Measurements from ENCODE around the gene MYH2. TPM values are rescaled to one million over a fixed set of nuclear protein-coding genes. Genes with fewer than 3 reads are reported as not detected.

The MYH2 gene
- total and polyA plus RNA-seq, 7 donors = 0.14 to 2.8 (median 0.48) TPM; not detected in 3

GRCh38 chr17:10471858-10472257 lies 77.6 kb downstream of the MYH2 start:
- WGBS, 2 donors = 51 to 88% methylated on average over 1 of the region's 1 CpG
- H3K4me3 ChIP-seq = no peak overlapping the region
- TF ChIP-seq CTCF (IDR thresholded peaks at IDR 0.05) = no peak
- no peak for TF ChIP-seq EP300 (IDR thresholded peaks at IDR 0.05)
- TF ChIP-seq POLR2A (IDR thresholded peaks at IDR 0.05) = no peak
- TF ChIP-seq POLR2AphosphoS5 (IDR thresholded peaks at IDR 0.05) = no peak

More at GRCh38 chr17:10471858-10472257, 77.6 kb downstream of the MYH2 start:
- no peaks in the 10 kb centered on the region for H3K36me3 ChIP-seq
- no peak overlapping the region for H3K27ac ChIP-seq
- H3K4me1 ChIP-seq = no peaks in the 10 kb centered on the region
- intact Hi-C loops (cut with DNase I) = no loop called here
- no peaks in the 10 kb centered on the region for H3K9me3 ChIP-seq
- no peaks in the 10 kb centered on the region for H3K27me3 ChIP-seq
- DNase-seq = no peak

Other genes with a start within 250 kb of the MYH2 start
- not detected for gene MYH13, start 176.7 kb downstream of the MYH2 start, total RNA-seq
- under 1 TPM in 1 of 3 donors, not detected in 2; 0.06 TPM for gene MYH13, start 176.7 kb downstream of the MYH2 start, polyA plus RNA-seq
- gene MYH8, start 127.7 kb downstream of the MYH2 start, total RNA-seq = not detected
- not detected for gene MYH8, start 127.7 kb downstream of the MYH2 start, polyA plus RNA-seq
- gene MYH4, start 80.1 kb downstream of the MYH2 start, total RNA-seq = not detected
- gene MYH4, start 80.1 kb downstream of the MYH2 start, polyA plus RNA-seq = under 1 TPM in 1 of 3 donors, not detected in 2; 0.03 TPM
- gene MYH1, start 31.1 kb downstream of the MYH2 start, total RNA-seq = under 1 TPM in 1 of 4 donors, not detected in 3; 0.55 TPM
- under 1 TPM in 2 of 3 donors, not detected in 1; 0.01 to 0.60 TPM for gene MYH1, start 31.1 kb downstream of the MYH2 start, polyA plus RNA-seq
- 100 to 1,000 TPM in 1 of 4 donors, 1 to 10 TPM in 2, under 1 TPM in 1; 0.82 to 108 (median 2.0) TPM for gene MYH3, start 107.7 kb upstream of the MYH2 start, total RNA-seq
- 1 to 10 TPM in 2 of 3 donors, under 1 TPM in 1; 0.23 to 2.9 (median 1.2) TPM for gene MYH3, start 107.7 kb upstream of the MYH2 start, polyA plus RNA-seq
- 10 to 100 TPM; 12.2 to 22.1 (median 17.9) TPM for gene SCO1, start 147.9 kb upstream of the MYH2 start, total RNA-seq
- 10 to 100 TPM; 24.0 to 37.5 (median 26.7) TPM for gene SCO1, start 147.9 kb upstream of the MYH2 start, polyA plus RNA-seq
- 10 to 100 TPM in 3 of 4 donors, 1 to 10 TPM in 1; 7.6 to 16.6 (median 15.3) TPM for gene ADPRM, start 147.9 kb upstream of the MYH2 start, total RNA-seq
- 10 to 100 TPM in 2 of 3 donors, 1 to 10 TPM in 1; 7.4 to 11.4 (median 10.7) TPM for gene ADPRM, start 147.9 kb upstream of the MYH2 start, polyA plus RNA-seq
- 10 to 100 TPM in 2 of 4 donors, 1 to 10 TPM in 2; 9.1 to 16.8 (median 12.2) TPM for gene TMEM220, start 180.4 kb upstream of the MYH2 start, total RNA-seq
- gene TMEM220, start 180.4 kb upstream of the MYH2 start, polyA plus RNA-seq = 10 to 100 TPM in 2 of 3 donors, 1 to 10 TPM in 1; 8.3 to 22.7 (median 13.2) TPM